ENCODE results near the gene PDE4D. TPM values are rescaled to one million over a fixed set of nuclear protein-coding genes. Genes with fewer than 3 reads are reported as not detected.

The PDE4D gene
- total RNA-seq, 1 donor from 2014 or later = 2.3 TPM

GRCh38 chr5:58939664-58940063, 953.9 kb downstream of the PDE4D start:
- H3K36me3 Mint-ChIP-seq = no peaks in the 10 kb centered on the region
- H3K27me3 ChIP-seq = no peaks in the 10 kb centered on the region
- DNase-seq (ENCODE audit: low spot score) = no peak
- no peaks in the 10 kb centered on the region for H3K9me3 ChIP-seq (ENCODE audit: low read depth)
- no peaks in the 10 kb centered on the region for H3K79me2 ChIP-seq (ENCODE audit: low read depth)
- no peak overlapping the region for H3K4me3 ChIP-seq
- H2AFZ ChIP-seq (replicated peaks) = no peak overlapping the region
- no peak overlapping the region for H3K27ac Mint-ChIP-seq
- H3K9me3 Mint-ChIP-seq = peaks cover 2% of the 10 kb centered on the region
- H3K9ac ChIP-seq = no peak overlapping the region
- no peak overlapping the region for H3K4me3 Mint-ChIP-seq
- H3K4me1 Mint-ChIP-seq = no peaks in the 10 kb centered on the region
- no peaks in the 10 kb centered on the region for H3F3A ChIP-seq (ENCODE audit: low read depth)
- H3K27ac ChIP-seq = no peak overlapping the region
- TF ChIP-seq, protein P1, sequence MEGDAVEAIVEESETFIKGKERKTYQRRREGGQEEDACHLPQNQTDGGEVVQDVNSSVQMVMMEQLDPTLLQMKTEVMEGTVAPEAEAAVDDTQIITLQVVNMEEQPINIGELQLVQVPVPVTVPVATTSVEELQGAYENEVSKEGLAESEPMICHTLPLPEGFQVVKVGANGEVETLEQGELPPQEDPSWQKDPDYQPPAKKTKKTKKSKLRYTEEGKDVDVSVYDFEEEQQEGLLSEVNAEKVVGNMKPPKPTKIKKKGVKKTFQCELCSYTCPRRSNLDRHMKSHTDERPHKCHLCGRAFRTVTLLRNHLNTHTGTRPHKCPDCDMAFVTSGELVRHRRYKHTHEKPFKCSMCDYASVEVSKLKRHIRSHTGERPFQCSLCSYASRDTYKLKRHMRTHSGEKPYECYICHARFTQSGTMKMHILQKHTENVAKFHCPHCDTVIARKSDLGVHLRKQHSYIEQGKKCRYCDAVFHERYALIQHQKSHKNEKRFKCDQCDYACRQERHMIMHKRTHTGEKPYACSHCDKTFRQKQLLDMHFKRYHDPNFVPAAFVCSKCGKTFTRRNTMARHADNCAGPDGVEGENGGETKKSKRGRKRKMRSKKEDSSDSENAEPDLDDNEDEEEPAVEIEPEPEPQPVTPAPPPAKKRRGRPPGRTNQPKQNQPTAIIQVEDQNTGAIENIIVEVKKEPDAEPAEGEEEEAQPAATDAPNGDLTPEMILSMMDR (IDR thresholded peaks at IDR 0.05) = no peak
- TF ChIP-seq EZH2phosphoT487 (IDR thresholded peaks at IDR 0.05) (no peak), EZH2 (IDR thresholded peaks at IDR 0.05) (no peak)
- no peaks in the 10 kb centered on the region for H4K20me1 ChIP-seq (ENCODE audit: low read depth)
- H3K36me3 ChIP-seq = no peaks in the 10 kb centered on the region
- H3K27me3 Mint-ChIP-seq (ENCODE audit: insufficient read depth, low read depth) = peaks cover 9% of the 10 kb centered on the region
- H3K4me1 ChIP-seq = no peaks in the 10 kb centered on the region
- no peak overlapping the region for H3K4me2 ChIP-seq

GRCh38 chr5:58938563-58939424, 954.7 kb downstream of the PDE4D start:
- no peaks in the 10 kb centered on the region for H3K9me3 ChIP-seq (ENCODE audit: low read depth)
- no peak for DNase-seq (ENCODE audit: low spot score)
- H3K27ac ChIP-seq = no peak overlapping the region
- no peaks in the 10 kb centered on the region for H3K79me2 ChIP-seq (ENCODE audit: low read depth)
- no peaks in the 10 kb centered on the region for H3F3A ChIP-seq (ENCODE audit: low read depth)
- Mint-ChIP-seq H3K27me3 (ENCODE audit: insufficient read depth, low read depth) (peaks cover 9% of the 10 kb centered on the region), H3K4me1 (no peaks in the 10 kb centered on the region), H3K9me3 (peaks cover 2% of the 10 kb centered on the region), H3K4me3 (no peak overlapping the region), H3K27ac (no peak overlapping the region), H3K36me3 (no peaks in the 10 kb centered on the region)
- TF ChIP-seq EZH2phosphoT487 (IDR thresholded peaks at IDR 0.05) (no peak), EZH2 (IDR thresholded peaks at IDR 0.05) (no peak)
- TF ChIP-seq, protein P1 (IDR thresholded peaks at IDR 0.05) = no peak
- H3K4me3 ChIP-seq = no peak overlapping the region
- no peak overlapping the region for H2AFZ ChIP-seq (replicated peaks)
- no peaks in the 10 kb centered on the region for H3K4me1 ChIP-seq
- H3K9ac ChIP-seq = no peak overlapping the region
- H4K20me1 ChIP-seq (ENCODE audit: low read depth) = no peaks in the 10 kb centered on the region
- no peaks in the 10 kb centered on the region for H3K27me3 ChIP-seq
- no peaks in the 10 kb centered on the region for H3K36me3 ChIP-seq
- H3K4me2 ChIP-seq = no peak overlapping the region

GRCh38 chr5:58937031-58937681, 956.4 kb downstream of the PDE4D start:
- Mint-ChIP-seq H3K27me3 (ENCODE audit: insufficient read depth, low read depth) (peaks cover 9% of the 10 kb centered on the region), H3K4me3 (no peak overlapping the region), H3K4me1 (no peaks in the 10 kb centered on the region), H3K27ac (no peak overlapping the region), H3K9me3 (no peaks in the 10 kb centered on the region), H3K36me3 (no peaks in the 10 kb centered on the region)
- Histone ChIP-seq H3K4me1 (no peaks in the 10 kb centered on the region), H3K79me2 (ENCODE audit: low read depth) (no peaks in the 10 kb centered on the region), H3F3A (ENCODE audit: low read depth) (no peaks in the 10 kb centered on the region), H3K4me2 (no peak overlapping the region), H3K9ac (no peak overlapping the region), H4K20me1 (ENCODE audit: low read depth) (no peaks in the 10 kb centered on the region), H3K9me3 (ENCODE audit: low read depth) (no peaks in the 10 kb centered on the region), H3K27me3 (no peaks in the 10 kb centered on the region), H3K36me3 (no peaks in the 10 kb centered on the region), H2AFZ (replicated peaks) (no peak overlapping the region), H3K4me3 (no peak overlapping the region), H3K27ac (no peak overlapping the region)
- TF ChIP-seq, protein P1 (IDR thresholded peaks at IDR 0.05) = no peak
- no peak for TF ChIP-seq EZH2 (IDR thresholded peaks at IDR 0.05)
- TF ChIP-seq EZH2phosphoT487 (IDR thresholded peaks at IDR 0.05) = no peak
- DNase-seq (ENCODE audit: low spot score) = no peak

Data from neural progenitor cell (in vitro differentiated cells).